HG03571 (cell line): ENCODE data around the gene ACBD6.

Experiments used
- ATAC-seq: cut with Tn5 transposase; IDR thresholded peaks from one replicate; pipeline ENCODE4 v1.9.1; 2021; ENCODE audit not compliant: unreplicated experiment

Gene ACBD6

DNA sequence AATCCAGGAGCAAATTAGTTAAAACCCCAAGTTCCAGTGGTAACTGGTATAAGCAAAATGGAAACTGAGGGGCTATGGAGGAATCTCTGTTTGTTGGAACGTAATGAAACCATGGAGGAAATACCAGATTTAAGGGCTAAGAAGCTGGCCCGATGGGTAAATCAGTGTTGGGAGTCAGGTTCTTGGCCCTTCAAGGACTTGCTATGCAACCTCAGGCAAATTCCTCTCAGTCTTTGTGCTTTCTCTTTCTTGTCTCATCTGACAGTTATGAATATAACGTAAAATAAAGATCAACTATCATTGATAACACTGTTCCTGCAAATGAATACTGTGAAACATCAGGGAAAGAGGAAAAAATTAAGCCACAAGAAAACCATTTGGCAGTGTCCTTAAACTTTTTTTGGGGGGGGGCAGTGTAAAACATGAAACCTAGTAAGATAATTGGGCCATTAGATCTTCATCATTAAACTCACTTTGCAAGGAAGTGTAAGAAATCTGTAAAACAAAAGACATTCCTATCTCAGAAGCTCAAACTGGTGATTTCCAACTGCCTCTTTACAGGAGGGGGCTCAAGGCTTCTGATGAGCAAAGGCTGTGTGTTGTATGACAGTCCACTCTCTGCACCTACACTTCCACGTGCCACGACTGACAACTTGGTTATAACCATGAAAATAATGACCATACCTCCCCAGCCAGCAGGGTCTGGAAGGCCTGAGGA, 224.7 kb downstream of the ACBD6 start:
- no peak for ATAC-seq

DNA sequence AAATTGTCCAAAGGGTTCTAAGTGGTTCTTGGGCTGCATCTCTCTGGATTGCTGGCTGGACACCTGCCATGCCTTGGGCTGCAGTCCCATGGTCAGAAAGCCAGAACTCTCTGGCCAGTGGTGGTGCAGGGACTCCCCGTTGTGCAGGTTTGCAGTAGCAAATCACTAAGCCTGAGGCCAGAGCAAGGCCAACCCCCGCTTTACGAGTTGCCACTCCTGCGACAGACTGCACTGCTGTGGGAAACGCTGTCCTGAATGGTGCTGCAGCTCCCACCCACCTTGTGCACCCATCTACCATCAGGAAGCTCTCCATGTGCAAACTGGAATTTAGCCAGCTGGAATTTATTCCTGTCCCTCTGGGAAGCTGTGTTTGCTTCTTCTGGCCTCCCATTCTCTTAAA, 226.7 kb downstream of the ACBD6 start:
- ATAC-seq: no peak

DNA sequence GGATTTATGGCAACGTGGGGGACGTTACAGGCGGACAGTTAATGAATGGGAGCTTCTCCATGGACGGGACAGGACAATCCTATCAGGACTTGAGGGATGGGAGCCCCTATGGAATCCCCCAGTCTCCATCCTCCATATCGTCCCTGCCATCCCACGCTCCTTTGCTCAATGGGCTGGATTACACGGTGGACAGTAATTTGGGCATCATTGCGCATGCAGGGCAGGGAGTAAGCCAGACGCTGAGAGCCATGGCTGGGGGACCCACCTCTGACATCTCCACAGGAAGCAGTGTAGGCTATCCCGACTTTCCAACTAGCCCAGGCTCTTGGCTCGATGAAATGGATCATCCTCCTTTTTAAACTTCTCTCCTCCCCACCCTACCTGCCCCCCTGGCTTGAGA, 228.2 kb downstream of the ACBD6 start:
- ATAC-seq: no peak

GRCh38 chr1:180273066-180273465, 229.3 kb downstream of the ACBD6 start:
- ATAC-seq: no peak

- ATAC-seq: no peak
Measured at GRCh38 chr1:180272395-180272794, 230.0 kb downstream of the ACBD6 start.

DNA sequence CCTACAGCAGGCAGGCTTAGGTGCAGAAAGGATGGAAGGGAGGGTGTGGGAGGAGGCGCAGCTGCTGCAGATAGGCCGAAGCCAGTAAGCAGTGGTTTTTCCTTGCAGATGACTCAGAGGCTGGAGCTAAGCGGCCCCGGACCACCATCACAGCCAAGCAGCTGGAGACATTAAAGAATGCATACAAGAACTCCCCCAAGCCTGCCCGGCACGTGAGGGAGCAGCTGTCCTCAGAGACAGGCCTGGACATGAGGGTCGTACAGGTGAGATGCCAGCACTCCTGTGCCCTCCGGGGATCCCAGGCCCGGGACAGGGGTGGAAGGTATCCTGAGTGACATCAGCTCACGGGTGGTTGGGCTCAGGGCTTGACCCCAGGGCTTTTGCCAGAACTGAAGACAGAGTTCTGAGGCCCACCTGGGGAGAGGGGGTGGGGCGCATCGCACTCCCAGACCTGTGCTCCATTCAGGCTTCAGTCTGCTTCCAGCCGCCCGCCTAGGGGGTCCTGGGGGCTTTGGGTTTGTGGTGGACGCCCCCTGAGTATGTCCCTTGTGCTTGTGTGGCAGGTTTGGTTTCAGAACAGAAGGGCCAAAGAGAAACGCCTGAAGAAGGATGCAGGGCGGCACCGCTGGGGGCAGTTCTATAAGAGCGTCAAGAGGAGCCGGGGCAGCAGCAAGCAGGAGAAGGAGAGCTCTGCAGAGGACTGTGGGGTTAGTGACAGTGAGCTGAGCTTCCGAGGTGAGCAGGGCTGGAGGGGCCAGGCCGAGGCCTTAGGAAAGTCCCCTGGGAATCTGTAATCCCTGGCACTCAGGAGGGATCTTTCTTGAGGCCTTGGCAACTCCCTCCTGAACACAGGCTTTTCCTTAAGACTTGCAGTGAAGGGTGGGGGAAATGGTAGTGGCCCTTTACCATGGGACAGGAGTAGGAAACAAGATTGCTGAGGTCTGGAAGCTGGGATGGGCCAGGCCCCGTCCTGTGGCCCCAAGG, 230.8 kb downstream of the ACBD6 start:
- ATAC-seq: no peak

GRCh38 chr1:180270530-180271271, 231.7 kb downstream of the ACBD6 start:
- ATAC-seq: no peak

DNA sequence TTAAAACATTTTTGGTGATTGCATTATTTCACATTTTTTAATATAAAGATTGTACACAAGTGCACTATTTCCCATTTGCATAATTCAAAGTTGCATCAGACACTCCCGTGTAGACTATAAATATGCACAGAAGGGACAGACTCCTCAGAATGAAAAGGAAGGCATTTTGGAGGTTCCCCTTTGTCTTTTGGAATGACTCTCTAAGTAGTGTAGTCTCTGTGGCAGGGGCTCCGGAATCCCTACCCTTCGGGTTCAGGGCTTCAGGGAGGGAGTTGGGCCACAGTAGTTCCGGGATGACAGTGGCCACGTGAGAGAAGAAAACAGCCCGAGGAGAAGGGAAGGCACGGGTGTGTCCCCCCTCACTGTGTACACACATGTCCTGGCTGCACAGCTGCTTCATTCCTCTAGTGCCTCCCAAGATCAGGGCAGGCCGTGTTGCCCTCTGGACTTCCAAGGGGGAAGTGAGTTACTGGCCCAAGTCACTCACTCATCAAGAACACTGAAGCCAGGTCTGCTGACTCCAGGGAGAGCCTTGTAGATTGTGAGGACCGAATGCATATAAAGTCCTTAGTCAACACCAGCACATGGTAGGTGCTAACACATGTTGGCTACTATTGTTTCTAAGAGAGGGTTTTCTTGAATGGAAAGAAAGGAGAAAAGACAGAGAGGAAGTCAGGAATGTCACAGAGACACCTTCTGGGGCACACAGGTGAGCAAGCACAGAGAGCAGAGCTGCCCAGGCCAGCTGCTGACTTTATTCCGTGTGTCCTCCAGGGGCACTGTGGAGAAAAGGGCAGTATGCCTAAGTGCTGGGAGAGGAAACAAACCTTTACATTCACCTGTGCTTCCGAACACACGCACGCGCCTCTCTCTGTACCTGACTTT, 232.5 kb downstream of the ACBD6 start:
- ATAC-seq: no peak

GRCh38 chr1:180268556-180269075, 233.8 kb downstream of the ACBD6 start:
- no peak for ATAC-seq

DNA sequence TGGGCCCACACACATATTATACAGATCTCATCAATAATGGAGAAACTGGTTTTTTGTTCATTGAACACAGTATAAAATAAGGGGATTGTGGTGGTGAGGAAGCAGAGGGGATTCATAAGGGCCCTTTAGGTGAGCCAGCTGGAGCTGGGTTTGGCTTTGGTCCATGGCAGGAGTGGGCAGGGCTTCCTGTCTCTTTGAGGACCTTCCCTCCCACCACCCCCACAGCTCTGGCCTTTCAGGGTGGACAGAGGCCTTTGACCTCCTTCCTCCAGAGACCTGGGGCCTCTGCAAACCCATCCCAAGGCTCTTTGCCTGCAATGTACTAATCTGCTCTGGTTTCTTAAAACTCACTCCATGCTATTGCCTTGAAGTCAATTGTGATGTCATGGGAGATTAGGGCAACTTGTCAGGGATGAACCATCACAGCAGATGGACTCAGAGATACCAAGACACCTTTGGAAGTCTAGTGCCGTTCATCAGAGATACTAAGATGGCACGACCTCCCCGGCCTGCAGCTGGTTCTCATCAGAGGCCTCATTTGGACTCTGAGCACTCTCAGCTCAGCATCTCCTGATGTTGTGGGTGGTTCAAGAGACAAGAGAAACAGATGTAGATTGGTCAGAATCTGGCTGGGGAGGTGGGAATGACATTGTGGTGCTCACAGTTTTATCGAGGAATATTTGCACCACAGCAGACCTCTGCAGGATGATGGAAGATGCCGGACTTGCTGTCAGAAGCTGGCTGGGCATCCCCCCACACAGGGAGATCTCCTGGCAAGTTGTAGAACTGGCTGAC, 234.4 kb downstream of the ACBD6 start:
- ATAC-seq: no peak

DNA sequence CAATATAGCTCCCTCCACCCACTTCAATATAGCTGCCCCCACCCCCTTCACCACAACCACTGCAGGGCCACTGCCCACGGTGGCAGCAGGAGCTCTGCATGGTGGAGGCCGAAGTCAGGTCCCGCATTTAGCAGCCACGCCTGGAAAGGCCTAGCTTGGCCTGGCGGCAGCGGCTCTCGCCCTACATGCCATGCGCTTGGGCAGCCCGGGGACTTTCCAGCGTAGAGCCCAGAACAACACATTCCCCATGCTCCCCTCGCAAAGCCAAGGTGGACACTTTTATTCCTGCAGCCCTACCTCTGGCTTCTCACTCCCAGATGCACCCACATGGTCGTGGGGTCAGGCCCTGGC, 235.2 kb downstream of the ACBD6 start:
- ATAC-seq: no peak

DNA sequence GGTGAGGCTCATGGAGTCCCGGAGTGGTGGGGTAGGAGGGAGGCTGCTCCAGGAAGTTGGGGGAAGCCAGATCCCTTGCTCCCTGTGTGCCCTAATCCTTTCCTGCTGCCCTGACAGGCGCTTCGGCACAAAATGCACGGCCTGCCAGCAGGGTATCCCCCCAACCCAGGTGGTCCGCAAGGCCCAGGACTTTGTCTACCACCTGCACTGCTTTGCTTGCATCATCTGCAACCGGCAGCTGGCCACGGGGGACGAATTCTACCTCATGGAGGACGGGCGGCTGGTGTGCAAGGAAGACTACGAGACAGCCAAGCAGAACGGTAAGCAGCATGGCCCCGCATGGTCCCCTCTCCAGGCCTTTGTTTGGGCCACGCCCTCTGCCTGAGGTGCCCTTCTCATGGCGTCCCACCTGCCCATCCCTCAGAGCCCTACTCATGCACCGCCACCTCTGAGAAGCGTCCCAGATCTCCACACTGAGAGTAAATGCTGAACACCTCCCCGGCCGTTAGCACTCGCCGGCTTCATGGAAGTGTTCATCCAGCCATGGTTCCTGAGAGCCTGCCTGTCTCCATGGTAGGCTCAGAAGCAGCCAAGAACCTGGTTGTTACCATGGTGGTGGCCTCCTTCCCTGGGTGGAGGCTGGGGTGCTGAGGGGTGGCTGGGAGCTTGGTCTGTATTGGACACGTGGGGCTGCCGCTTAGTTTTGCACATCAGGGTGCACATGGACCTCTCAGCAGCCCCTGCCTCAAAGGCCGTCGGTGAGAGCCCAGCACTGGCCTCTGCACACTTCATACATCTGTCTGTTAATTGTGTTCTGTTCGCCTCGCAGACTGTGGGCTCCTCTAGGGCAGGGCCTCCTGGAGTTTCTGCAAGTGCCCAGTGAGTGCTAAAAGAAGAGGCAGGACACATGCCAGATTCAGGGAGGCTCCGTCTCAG, 235.8 kb downstream of the ACBD6 start:
- ATAC-seq: no peak

GRCh38 chr1:180265871-180266270, 236.5 kb downstream of the ACBD6 start:
- ATAC-seq: no peak

- ATAC-seq: no peak
Measured at GRCh38 chr1:180265201-180265600, 237.2 kb downstream of the ACBD6 start.

DNA sequence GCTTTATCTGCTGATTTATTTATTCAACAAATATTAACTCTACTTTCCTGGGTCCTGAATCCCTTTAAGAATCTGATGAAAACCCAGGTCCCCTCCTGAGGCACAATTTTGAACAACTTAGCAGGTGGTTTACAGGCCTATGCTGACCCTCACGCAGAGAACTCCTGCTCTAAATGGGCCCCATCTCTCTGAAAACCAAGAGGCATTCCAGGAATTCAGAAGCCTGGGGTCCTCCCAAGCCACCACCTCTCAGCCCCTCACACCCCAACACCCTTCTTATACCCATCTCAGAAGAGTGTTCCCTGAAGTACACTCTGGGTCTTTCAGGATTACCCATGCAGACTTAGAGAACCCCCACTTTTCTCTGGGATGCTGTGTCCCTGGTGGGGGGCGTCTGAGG, 237.8 kb downstream of the ACBD6 start:
- ATAC-seq: no peak

GRCh38 chr1:180262628-180263488, 239.5 kb downstream of the ACBD6 start:
- no peak for ATAC-seq

DNA sequence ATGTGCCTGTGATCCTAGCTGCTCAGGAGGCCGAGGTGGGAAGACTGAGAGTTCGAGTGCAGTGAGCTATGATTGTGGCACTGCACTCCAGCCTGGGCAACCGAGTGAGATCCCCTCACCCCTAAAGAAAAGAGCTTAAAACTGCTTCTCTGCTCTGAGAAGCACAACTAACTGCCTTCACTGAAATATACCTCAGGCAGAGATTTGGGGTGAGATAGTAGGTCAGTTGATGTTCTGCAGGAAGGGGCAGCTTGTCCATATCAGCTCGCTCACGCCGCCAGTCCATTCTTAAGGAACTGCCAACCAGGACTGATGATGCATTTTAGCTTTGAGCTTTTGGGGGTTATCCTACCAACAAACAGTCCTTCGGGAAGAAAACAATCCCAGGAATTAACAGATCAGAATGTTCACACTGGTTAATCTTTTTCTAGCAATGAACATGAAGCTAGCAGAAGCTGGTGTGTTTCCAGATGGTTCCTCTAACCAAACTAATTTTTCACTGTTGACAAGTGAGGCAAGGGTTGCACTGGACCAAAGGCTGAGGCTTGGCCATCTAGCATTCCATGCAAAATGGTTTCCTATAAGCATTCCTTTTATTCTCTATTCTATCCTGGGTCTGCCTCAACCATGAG, 240.7 kb downstream of the ACBD6 start:
- ATAC-seq: no peak
